ENCODE measurements around the gene NAT9.

DNA sequence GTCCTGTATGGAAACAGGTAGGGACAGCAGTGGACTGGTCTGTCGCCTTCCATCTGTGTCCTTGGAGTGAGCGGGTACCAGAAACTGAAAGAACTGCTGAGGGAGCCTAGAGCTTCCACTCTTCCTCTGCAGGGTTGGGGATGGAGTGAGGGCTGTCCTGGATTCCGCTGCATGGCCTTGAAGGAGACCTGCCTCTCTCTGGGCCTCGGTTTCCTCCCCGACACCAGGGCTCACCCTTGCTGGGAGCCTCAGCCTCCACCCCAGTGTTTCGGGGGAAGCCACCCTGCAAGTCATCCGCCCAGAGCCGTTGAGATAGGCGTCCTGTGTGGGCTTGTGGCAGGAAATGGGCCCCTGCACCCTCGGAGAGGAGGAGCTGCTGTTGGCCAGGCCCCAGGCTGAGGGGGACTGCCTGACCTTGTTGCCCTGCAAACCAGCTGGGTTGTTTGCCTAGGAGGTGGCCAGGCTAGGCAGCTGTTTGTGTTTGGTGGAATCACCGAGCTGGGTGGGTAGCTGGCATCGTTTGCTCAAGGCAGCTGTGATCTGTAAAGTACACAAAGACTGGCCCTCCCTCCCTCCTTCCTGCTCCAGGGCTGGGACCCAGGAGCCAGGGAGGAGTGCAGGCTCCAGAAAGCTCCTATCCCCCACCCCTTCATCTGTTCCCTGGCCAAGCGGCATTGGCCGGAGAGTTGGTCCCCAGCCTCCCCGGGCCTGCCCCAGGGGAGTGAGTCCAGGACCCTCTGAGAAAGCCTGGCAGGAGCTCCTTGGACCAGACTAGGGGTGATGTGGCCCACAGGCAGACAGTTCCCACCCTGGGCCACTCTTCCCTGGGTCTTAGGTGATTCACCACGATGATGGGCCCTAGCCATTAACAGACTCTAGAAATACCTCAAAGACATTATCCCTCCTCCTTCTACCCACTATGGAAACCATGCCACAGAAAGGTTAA is 37.8 kb downstream of the NAT9 start:
- no peak for TF ChIP-seq POLR2A (IDR thresholded peaks at IDR 0.05)
- no peak for TF ChIP-seq CTCF (IDR thresholded peaks at IDR 0.05)
